ENCODE data around the gene IGSF21. TPM values are rescaled to one million over a fixed set of nuclear protein-coding genes. Genes with fewer than 3 reads are reported as not detected.

Gene IGSF21
- polyA plus RNA-seq, 1 experiment = not detected

- Histone ChIP-seq H3K9me3 (ENCODE audit: control insufficient read depth, insufficient read depth, low read length) (no peaks in the 10 kb centered on the region), H3K27ac (ENCODE audit: low read depth, low read length) (no peak overlapping the region), H3K4me3 (ENCODE audit: low read depth, low read length) (no peak overlapping the region), H3K27me3 (ENCODE audit: control insufficient read depth, insufficient read depth, low read length) (no peaks in the 10 kb centered on the region)
- no peak for DNase-seq (ENCODE audit: low read depth, low spot score)
- POLR2A ChIA-PET = no interaction called here
- TF ChIP-seq, protein P1, sequence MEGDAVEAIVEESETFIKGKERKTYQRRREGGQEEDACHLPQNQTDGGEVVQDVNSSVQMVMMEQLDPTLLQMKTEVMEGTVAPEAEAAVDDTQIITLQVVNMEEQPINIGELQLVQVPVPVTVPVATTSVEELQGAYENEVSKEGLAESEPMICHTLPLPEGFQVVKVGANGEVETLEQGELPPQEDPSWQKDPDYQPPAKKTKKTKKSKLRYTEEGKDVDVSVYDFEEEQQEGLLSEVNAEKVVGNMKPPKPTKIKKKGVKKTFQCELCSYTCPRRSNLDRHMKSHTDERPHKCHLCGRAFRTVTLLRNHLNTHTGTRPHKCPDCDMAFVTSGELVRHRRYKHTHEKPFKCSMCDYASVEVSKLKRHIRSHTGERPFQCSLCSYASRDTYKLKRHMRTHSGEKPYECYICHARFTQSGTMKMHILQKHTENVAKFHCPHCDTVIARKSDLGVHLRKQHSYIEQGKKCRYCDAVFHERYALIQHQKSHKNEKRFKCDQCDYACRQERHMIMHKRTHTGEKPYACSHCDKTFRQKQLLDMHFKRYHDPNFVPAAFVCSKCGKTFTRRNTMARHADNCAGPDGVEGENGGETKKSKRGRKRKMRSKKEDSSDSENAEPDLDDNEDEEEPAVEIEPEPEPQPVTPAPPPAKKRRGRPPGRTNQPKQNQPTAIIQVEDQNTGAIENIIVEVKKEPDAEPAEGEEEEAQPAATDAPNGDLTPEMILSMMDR (IDR thresholded peaks at IDR 0.05; ENCODE audit: low read depth, low read length) = no peak
- CTCF ChIA-PET = no interaction called here
Observed at GRCh38 chr1:18147672-18148071, 40.1 kb downstream of the IGSF21 start.

GRCh38 chr1:18148461-18148860 is 40.9 kb downstream of the IGSF21 start:
- ChIA-PET POLR2A (no interaction called here), CTCF (no interaction called here)
- no peaks in the 10 kb centered on the region for H3K9me3 ChIP-seq (ENCODE audit: control insufficient read depth, insufficient read depth, low read length)
- H3K27me3 ChIP-seq (ENCODE audit: control insufficient read depth, insufficient read depth, low read length) = no peaks in the 10 kb centered on the region
- no peak overlapping the region for H3K27ac ChIP-seq (ENCODE audit: low read depth, low read length)
- H3K4me3 ChIP-seq (ENCODE audit: low read depth, low read length) = no peak overlapping the region
- TF ChIP-seq, protein P1 (IDR thresholded peaks at IDR 0.05; ENCODE audit: low read depth, low read length) = no peak
- no peak for DNase-seq (ENCODE audit: low read depth, low spot score)

GRCh38 chr1:18149027-18149641 is 41.5 kb downstream of the IGSF21 start:
- H3K9me3 ChIP-seq (ENCODE audit: control insufficient read depth, insufficient read depth, low read length) = no peaks in the 10 kb centered on the region
- no peak overlapping the region for H3K27ac ChIP-seq (ENCODE audit: low read depth, low read length)
- H3K27me3 ChIP-seq (ENCODE audit: control insufficient read depth, insufficient read depth, low read length) = no peaks in the 10 kb centered on the region
- H3K4me3 ChIP-seq (ENCODE audit: low read depth, low read length) = no peak overlapping the region
- ChIA-PET POLR2A (no interaction called here), CTCF (no interaction called here)
- TF ChIP-seq, protein P1 (IDR thresholded peaks at IDR 0.05; ENCODE audit: low read depth, low read length) = no peak
- DNase-seq (ENCODE audit: low read depth, low spot score) = no peak

DNA sequence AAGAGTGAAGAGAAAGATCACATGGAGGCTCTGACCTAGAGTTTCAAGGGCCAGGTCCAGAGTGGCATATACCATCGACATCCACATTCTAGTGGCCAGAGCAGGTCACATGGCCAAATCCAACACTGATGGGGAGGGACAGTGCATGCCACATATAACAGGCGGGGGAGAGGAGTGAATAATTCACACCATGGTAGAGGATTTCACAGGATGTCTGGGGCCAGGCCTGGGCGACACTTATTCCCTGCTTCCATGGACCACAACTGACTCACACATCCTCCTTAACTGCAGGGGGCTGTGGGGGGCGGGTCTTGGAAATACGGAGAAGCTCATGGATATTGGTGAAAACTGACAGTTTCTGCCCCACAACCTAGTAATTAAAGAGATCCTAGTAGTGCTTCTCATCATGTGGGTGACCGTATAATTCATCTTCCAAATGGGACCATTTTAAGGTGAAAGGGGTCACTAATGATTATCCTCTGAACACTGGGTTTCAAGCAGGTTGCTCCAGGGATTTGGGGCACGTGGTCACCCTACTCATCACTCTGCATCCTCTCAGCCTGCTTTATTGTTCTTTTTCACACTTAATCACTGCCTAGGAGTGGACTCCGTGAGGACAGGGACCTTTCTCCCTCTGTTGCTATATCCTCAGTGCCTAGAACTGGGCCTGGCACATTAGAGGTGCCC is 44.0 kb downstream of the IGSF21 start:
- Histone ChIP-seq H3K9me3 (ENCODE audit: control insufficient read depth, insufficient read depth, low read length) (no peaks in the 10 kb centered on the region), H3K4me3 (ENCODE audit: low read depth, low read length) (no peak overlapping the region), H3K27me3 (ENCODE audit: control insufficient read depth, insufficient read depth, low read length) (no peaks in the 10 kb centered on the region), H3K27ac (ENCODE audit: low read depth, low read length) (no peak overlapping the region)
- TF ChIP-seq, protein P1 (IDR thresholded peaks at IDR 0.05; ENCODE audit: low read depth, low read length) = no peak
- no peak for DNase-seq (ENCODE audit: low read depth, low spot score)
- ChIA-PET POLR2A (no interaction called here), CTCF (no interaction called here)

DNA sequence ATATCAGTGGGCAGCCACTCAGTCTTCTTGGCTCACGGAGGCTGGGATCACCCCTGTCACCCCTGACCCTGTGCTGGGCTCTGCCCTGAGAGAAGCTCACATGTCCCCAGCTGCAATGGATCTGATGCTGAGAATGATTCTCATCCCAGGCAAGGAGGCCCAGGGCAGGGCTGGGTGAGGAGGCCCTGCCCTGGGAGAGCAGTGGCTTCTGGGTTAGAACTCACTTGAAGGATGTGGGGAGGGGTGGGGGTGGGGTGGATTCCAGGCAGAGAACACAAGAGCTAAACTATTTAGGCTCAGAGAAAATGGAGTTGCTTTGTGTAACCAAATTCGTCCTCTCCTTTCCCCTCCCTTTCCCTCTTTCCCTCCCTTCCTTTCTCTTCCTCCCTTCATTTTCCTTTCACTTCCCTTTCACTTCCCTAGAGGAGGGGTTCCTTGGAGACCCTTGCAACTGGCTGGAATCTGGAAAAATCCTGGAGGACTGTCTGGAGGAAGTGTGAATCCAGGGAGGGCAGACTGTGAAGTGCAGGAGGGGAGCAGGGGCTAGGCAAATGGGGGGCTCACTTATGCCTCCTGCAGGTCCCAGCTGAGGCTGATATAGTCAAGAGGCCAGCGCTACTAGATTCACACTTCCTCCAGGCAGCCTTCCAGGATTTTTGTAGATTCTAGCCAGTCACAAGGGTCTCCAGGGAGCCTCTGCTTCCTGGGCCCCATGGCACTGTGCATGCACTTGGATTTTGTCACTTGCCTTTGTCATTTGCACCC is 47.0 kb downstream of the IGSF21 start:
- ChIA-PET CTCF (no interaction called here), POLR2A (no interaction called here)
- no peak for DNase-seq (ENCODE audit: low read depth, low spot score)
- Histone ChIP-seq H3K4me3 (ENCODE audit: low read depth, low read length) (no peak overlapping the region), H3K27me3 (ENCODE audit: control insufficient read depth, insufficient read depth, low read length) (no peaks in the 10 kb centered on the region), H3K9me3 (ENCODE audit: control insufficient read depth, insufficient read depth, low read length) (no peaks in the 10 kb centered on the region), H3K27ac (ENCODE audit: low read depth, low read length) (no peak overlapping the region)
- TF ChIP-seq, protein P1 (IDR thresholded peaks at IDR 0.05; ENCODE audit: low read depth, low read length) = no peak
